DND-41 (cell line): ENCODE results near the gene NKAIN2.

Experiments
- ATAC-seq: fragments of 200-7000 bp; cut with Tn5 transposase; 3 replicates; pipeline ENCODE4 v1.9.1; 2021; ENCODE audit warnings: low read depth; ENCODE audit not compliant: insufficient read depth
- DNase-seq: peaks from one replicate; pipeline ENCODE4 v3.0.0-alpha.2; 2020
- H2AFZ ChIP-seq: 2 replicates; pipeline ENCODE4 v1.6.0; 2012; ENCODE audit warnings: low read depth, low read length
- H3K27ac ChIP-seq: 2 replicates; pipeline ENCODE4 v1.5.1; 2012; ENCODE audit warnings: low read length, inconsistent platforms
- H3K27me3 ChIP-seq: fragments of 200-600 bp; sonication (generic); 2 replicates; pipeline ENCODE4 v1.6.0; 2012; ENCODE audit warnings: low read length, mild to moderate bottlenecking, inconsistent platforms; ENCODE audit not compliant: insufficient read depth, poor library complexity
- H3K36me3 ChIP-seq: 2 replicates; pipeline ENCODE4 v1.5.1; 2012; ENCODE audit warnings: low read length, inconsistent platforms; ENCODE audit not compliant: insufficient read depth
- H3K4me1 ChIP-seq: 2 replicates; pipeline ENCODE4 v1.5.1; 2012; ENCODE audit warnings: mild to moderate bottlenecking, low read length; ENCODE audit not compliant: insufficient read depth
- H3K4me2 ChIP-seq: 2 replicates; pipeline ENCODE4 v1.6.0; 2012; ENCODE audit warnings: mild to moderate bottlenecking, moderate library complexity, low read length, inconsistent platforms; ENCODE audit not compliant: insufficient read depth
- H3K4me3 ChIP-seq, 2 experiments: fragments of 200-600 bp in 1 of 2; shearing (Covaris generic) in 1 of 2; 2 replicates each; pipeline ENCODE4 v1.5.1; 2012 to 2016; ENCODE audit warnings: inconsistent platforms in 2 of 2, low read length in 2 of 2, mild to moderate bottlenecking in 2 of 2, low read depth in 1 of 2, moderate library complexity in 1 of 2
- H3K79me2 ChIP-seq: 2 replicates; pipeline ENCODE4 v1.6.0; 2012; ENCODE audit warnings: low read length, inconsistent platforms; ENCODE audit not compliant: insufficient read depth
- H3K9ac ChIP-seq: 2 replicates; pipeline ENCODE4 v1.6.0; 2012; ENCODE audit warnings: low read depth, mild to moderate bottlenecking, inconsistent platforms, low read length, moderate library complexity
- H3K9me3 ChIP-seq: 2 replicates; pipeline ENCODE4 v1.5.1; 2012; ENCODE audit warnings: low read length, moderate library complexity, mild to moderate bottlenecking, inconsistent platforms; ENCODE audit not compliant: insufficient read depth, severe bottlenecking
- H4K20me1 ChIP-seq: 2 replicates; pipeline ENCODE4 v1.6.0; 2012; ENCODE audit warnings: low read length; ENCODE audit not compliant: insufficient read depth
- EZH2 ChIP-seq: IDR thresholded peaks from 3 replicates; pipeline ENCODE4 v1.6.1; 2012; ENCODE audit warnings: borderline replicate concordance, low read depth, mild to moderate bottlenecking, moderate library complexity, low read length, inconsistent platforms; ENCODE audit not compliant: severe bottlenecking
- TF ChIP-seq, protein P1 (sequence below): IDR thresholded peaks from 2 replicates; pipeline ENCODE4 v1.5.1; 2012; ENCODE audit warnings: borderline replicate concordance, low read length, moderate library complexity, mild to moderate bottlenecking; ENCODE audit not compliant: poor library complexity, severe bottlenecking; ENCODE audit errors: extremely low read depth

The NKAIN2 gene

GRCh38 chr6:124090491-124090890 is 286.8 kb downstream of the NKAIN2 start:
- Histone ChIP-seq H3K36me3 (no peaks in the 10 kb centered on the region), H3K27ac (no peak overlapping the region), H3K4me2 (no peak overlapping the region), H3K4me1 (no peaks in the 10 kb centered on the region), H3K4me3 (no peak overlapping the region), H4K20me1 (no peaks in the 10 kb centered on the region), H2AFZ (no peak overlapping the region), H3K27me3 (no peaks in the 10 kb centered on the region), H3K9me3 (no peaks in the 10 kb centered on the region), H3K79me2 (no peaks in the 10 kb centered on the region), H3K9ac (no peak overlapping the region)
- ATAC-seq (no peak), DNase-seq (no peak)
- TF ChIP-seq EZH2: no peak
- TF ChIP-seq, protein P1, sequence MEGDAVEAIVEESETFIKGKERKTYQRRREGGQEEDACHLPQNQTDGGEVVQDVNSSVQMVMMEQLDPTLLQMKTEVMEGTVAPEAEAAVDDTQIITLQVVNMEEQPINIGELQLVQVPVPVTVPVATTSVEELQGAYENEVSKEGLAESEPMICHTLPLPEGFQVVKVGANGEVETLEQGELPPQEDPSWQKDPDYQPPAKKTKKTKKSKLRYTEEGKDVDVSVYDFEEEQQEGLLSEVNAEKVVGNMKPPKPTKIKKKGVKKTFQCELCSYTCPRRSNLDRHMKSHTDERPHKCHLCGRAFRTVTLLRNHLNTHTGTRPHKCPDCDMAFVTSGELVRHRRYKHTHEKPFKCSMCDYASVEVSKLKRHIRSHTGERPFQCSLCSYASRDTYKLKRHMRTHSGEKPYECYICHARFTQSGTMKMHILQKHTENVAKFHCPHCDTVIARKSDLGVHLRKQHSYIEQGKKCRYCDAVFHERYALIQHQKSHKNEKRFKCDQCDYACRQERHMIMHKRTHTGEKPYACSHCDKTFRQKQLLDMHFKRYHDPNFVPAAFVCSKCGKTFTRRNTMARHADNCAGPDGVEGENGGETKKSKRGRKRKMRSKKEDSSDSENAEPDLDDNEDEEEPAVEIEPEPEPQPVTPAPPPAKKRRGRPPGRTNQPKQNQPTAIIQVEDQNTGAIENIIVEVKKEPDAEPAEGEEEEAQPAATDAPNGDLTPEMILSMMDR: no peak

DNA sequence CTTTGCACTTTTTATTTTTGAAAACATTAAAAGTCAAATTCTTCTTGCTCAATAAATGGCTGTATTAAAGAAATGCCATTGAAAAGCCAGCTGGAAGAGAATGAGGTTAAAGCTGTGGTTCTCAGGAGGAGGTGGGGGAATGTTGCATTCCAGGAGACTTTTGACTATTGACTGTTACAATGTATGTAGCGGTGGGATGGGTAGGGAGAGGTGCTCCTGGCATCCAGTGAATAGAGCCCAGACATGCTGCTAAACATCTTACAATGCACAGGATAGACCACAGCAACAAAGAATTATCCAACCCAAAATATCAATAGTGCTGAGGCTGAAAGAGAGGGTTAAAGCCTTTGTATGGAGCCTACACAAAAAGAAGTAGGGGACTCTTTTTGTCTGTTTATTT is 295.9 kb downstream of the NKAIN2 start:
- Histone ChIP-seq H3K27me3 (no peaks in the 10 kb centered on the region), H3K36me3 (no peaks in the 10 kb centered on the region), H3K4me3 (no peak overlapping the region), H3K4me1 (no peaks in the 10 kb centered on the region), H3K9ac (no peak overlapping the region), H3K4me2 (no peak overlapping the region), H4K20me1 (no peaks in the 10 kb centered on the region), H3K79me2 (no peaks in the 10 kb centered on the region), H3K9me3 (no peaks in the 10 kb centered on the region), H3K27ac (no peak overlapping the region), H2AFZ (no peak overlapping the region)
- ATAC-seq: no peak
- no peak for TF ChIP-seq EZH2
- TF ChIP-seq, protein P1: no peak
- no peak for DNase-seq

DNA sequence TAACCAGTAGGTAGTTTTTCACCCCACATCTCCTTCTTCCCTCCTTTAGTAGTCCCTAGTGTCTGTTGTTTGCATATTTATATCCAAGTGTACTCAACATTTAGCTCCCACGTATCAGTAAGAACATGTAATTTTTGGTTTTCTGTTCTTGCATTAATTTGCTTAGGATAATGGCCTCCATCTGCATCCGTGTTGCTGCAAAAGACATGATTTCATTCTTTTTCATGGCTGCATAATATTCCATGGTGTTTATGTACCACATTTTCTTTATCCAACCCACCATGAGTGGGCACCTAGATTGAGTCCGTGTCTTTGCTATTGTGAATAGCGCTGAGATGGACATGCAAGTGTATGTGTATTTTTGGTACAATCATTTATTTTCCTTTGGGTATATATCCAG is 306.8 kb downstream of the NKAIN2 start:
- no peaks in the 10 kb centered on the region for H3K79me2 ChIP-seq
- no peak overlapping the region for H2AFZ ChIP-seq
- no peak overlapping the region for H3K9ac ChIP-seq
- H3K9me3 ChIP-seq: no peaks in the 10 kb centered on the region
- DNase-seq: no peak
- H3K4me2 ChIP-seq: no peak overlapping the region
- H3K27me3 ChIP-seq: no peaks in the 10 kb centered on the region
- H3K4me1 ChIP-seq: no peaks in the 10 kb centered on the region
- TF ChIP-seq, protein P1: no peak
- no peak overlapping the region for H3K27ac ChIP-seq
- no peaks in the 10 kb centered on the region for H4K20me1 ChIP-seq
- H3K4me3 ChIP-seq: no peak overlapping the region
- no peaks in the 10 kb centered on the region for H3K36me3 ChIP-seq
- no peak for ATAC-seq

- no peaks in the 10 kb centered on the region for H3K27me3 ChIP-seq
- no peak overlapping the region for H3K9ac ChIP-seq
- no peak overlapping the region for H3K4me2 ChIP-seq
- H3K27ac ChIP-seq: no peak overlapping the region
- TF ChIP-seq EZH2: no peak
- TF ChIP-seq, protein P1: no peak
- ATAC-seq: no peak
- no peaks in the 10 kb centered on the region for H3K9me3 ChIP-seq
- H3K79me2 ChIP-seq: no peaks in the 10 kb centered on the region
- no peak overlapping the region for H2AFZ ChIP-seq
- no peaks in the 10 kb centered on the region for H3K4me1 ChIP-seq
- H3K36me3 ChIP-seq: no peaks in the 10 kb centered on the region
- no peak overlapping the region for H3K4me3 ChIP-seq
- H4K20me1 ChIP-seq: no peaks in the 10 kb centered on the region
- DNase-seq: no peak
Measured at GRCh38 chr6:124119596-124119995, 315.9 kb downstream of the NKAIN2 start.
